Esophagus squamous epithelium (tissue), 4 donors: ENCODE data around the gene NPIPA2.
"Not testable (repeated sequence)": the region's sequence is repeated elsewhere in the genome, so short reads cannot be mapped to it uniquely, and the experiment has no call there.

Source experiments
- CTCF ChIP-seq, 6 experiments: fragments of 450-650 bp in 4 of 6; fragments of 200-600 bp in 2 of 6; sonication (generic) in 2 of 6; IDR thresholded peaks; one replicate each; pipeline ENCODE4 v1.5.1; 2016 to 2019; ENCODE audit warnings: antibody characterized with exemption in 6 of 6, mild to moderate bottlenecking in 4 of 6, moderate library complexity in 4 of 6
- POLR2A ChIP-seq, 4 donors: fragments of 450-650 bp; IDR thresholded peaks; one replicate each; pipeline ENCODE4 v1.6.1; 2017; ENCODE audit warnings: antibody characterized with exemption in 4 of 4, mild to moderate bottlenecking in 4 of 4, moderate library complexity in 3 of 4

GRCh38 chr16:14790320-14790956 lies 48.1 kb downstream of the NPIPA2 start:
- not testable (repeated sequence) for TF ChIP-seq CTCF, POLR2A (IDR thresholded peaks at IDR 0.05)
